LNCaP clone FGC (cell line): ENCODE data around the gene LBX2.

ENCODE experiments used
- DNase-seq: peaks from one replicate; pipeline ENCODE4 v3.0.0-alpha.2; 2011; ENCODE audit warnings: low read depth
- H3K4me3 ChIP-seq: 2 replicates; pipeline ENCODE4 v1.5.1; 2011; ENCODE audit warnings: mild to moderate bottlenecking, low read depth, low read length, control low read depth
- TF ChIP-seq, protein P1 (sequence below): IDR thresholded peaks from 2 replicates; pipeline ENCODE4 v1.5.1; 2012; ENCODE audit warnings: mild to moderate bottlenecking; ENCODE audit not compliant: control insufficient read depth, insufficient read depth; ENCODE audit errors: extremely low read depth

LBX2 gene

GRCh38 chr2:74499267-74499939 lies at the start of gene LBX2:
LBX2 (minus strand) TSS chr2:74499603; CDS start chr2:74499537, 66 bp downstream.
- no peak for DNase-seq
- TF ChIP-seq, protein P1, sequence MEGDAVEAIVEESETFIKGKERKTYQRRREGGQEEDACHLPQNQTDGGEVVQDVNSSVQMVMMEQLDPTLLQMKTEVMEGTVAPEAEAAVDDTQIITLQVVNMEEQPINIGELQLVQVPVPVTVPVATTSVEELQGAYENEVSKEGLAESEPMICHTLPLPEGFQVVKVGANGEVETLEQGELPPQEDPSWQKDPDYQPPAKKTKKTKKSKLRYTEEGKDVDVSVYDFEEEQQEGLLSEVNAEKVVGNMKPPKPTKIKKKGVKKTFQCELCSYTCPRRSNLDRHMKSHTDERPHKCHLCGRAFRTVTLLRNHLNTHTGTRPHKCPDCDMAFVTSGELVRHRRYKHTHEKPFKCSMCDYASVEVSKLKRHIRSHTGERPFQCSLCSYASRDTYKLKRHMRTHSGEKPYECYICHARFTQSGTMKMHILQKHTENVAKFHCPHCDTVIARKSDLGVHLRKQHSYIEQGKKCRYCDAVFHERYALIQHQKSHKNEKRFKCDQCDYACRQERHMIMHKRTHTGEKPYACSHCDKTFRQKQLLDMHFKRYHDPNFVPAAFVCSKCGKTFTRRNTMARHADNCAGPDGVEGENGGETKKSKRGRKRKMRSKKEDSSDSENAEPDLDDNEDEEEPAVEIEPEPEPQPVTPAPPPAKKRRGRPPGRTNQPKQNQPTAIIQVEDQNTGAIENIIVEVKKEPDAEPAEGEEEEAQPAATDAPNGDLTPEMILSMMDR, result no peak
- no peak within 1 kb of the TSS for H3K4me3 ChIP-seq

DNA sequence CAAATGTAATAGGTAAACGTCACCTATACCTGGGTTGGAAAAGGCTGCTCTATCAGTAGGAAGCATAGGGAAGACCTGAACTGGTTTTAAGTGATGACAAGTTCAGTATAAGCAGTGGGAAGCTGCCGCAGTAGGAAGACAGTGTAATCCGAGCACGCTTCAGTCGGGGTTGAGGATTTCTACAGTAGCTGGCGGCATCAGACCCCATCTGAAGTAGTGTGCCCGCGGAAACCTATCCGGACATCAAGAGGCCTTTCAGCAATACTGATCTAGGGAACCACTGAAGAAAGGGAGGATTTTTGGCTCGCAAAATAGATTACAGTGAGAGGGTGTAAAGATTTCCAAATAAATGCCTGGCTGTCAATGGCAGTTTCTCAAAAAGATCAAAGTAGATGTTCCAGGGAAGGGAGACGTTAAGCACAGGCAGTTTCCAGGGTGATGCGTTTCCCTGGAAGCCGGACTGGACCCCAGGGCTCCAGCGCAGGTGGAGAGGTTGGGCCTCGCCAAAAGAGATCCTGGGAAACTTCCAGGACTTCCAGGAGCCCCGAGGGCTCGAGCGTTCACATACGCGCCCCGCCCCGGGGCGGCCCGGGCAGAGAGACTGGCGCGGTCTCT lies 49.0 kb upstream of the LBX2 start:
- TF ChIP-seq, protein P1, result no peak
- peak overlapping the region; percentile 60 for H3K4me3 ChIP-seq
- DNase-seq, result no peak

GRCh38 chr2:74546004-74546403 lies 46.6 kb upstream of the LBX2 start:
- no peak overlapping the region for H3K4me3 ChIP-seq
- TF ChIP-seq, protein P1, result no peak
- DNase-seq, result no peak

DNA sequence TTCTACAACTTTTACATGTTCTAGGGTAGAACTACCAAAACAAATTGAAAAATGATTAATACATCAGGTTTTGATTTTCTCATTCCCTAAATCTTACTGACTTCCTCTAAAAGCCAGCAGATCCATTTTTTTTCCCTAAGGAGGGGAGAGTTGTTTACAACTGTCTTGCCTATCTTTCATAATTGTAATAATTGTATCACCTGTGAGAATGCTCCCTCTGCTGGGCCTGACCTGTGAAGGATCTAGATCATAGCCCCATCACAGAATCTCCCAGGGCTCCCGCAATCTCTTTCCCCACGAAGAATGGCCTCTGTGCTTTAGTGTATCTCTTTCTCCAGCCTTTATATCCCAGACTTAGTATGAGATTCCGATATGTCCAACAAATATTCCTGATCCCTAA lies 45.2 kb upstream of the LBX2 start:
- TF ChIP-seq, protein P1, result 0 out of 2 replicates have a peak, but pooled peaks have one; percentile 20
- no peak overlapping the region for H3K4me3 ChIP-seq
- no peak for DNase-seq

- H3K4me3 ChIP-seq, result no peak overlapping the region
- DNase-seq, result no peak
- TF ChIP-seq, protein P1, result no peak
Measured at GRCh38 chr2:74542978-74543377, 43.6 kb upstream of the LBX2 start.

GRCh38 chr2:74540291-74540690 lies 40.9 kb upstream of the LBX2 start:
- DNase-seq, result no peak
- H3K4me3 ChIP-seq, result no peak overlapping the region
- TF ChIP-seq, protein P1, result no peak
